ENCODE data around the gene RGS10. TPM values are rescaled to one million over a fixed set of nuclear protein-coding genes. Genes with fewer than 3 reads are reported as not detected.
A peak's percentile ranks its signal among the peaks of the same experiment; 100 is the strongest.

RGS10 gene
- polyA plus RNA-seq, 3 donors, result 57.1 to 87.2 (median 75.8) TPM

GRCh38 chr10:119525116-119525515, 17.4 kb downstream of the RGS10 start:
- peaks cover 59% of the 10 kb centered on the region for H4K20me1 ChIP-seq (ENCODE audit: insufficient read depth, low read length)
- no peak overlapping the region for H3K9ac ChIP-seq (ENCODE audit: insufficient read depth, low read length, poor library complexity, severe bottlenecking)
- TF ChIP-seq CTCF (IDR thresholded peaks at IDR 0.05), result no peak
- no peak overlapping the region for H3K4me3 ChIP-seq (replicated peaks in 1 of 3; ENCODE audit: low read depth in 2 of 3, low read length in 3 of 3)
- no peak overlapping the region for H3K27ac ChIP-seq (ENCODE audit: low read depth in 1 of 2, low read length in 2 of 2)
- intact Hi-C loops (cut with micrococcal nuclease), result no loop called here
- H3K4me3 Mint-ChIP-seq, result no peak overlapping the region
- H3K27me3 Mint-ChIP-seq (ENCODE audit: low read depth in 3 of 3), result peaks cover 0 to 2% (median 2%) of the 10 kb centered on the region in 3 donors
- no peaks in the 10 kb centered on the region for H3K27me3 ChIP-seq (ENCODE audit: control insufficient read depth in 2 of 2, insufficient read depth in 2 of 2, low read length in 2 of 2)
- peaks cover 14% of the 10 kb centered on the region for H3K79me2 ChIP-seq (ENCODE audit: insufficient read depth, low read length)
- H2AFZ ChIP-seq (ENCODE audit: insufficient read depth, low read depth, low read length, poor library complexity, severe bottlenecking), result no peak overlapping the region
- no peaks in the 10 kb centered on the region for H3K9me3 ChIP-seq (replicated peaks in 1 of 2; ENCODE audit: control insufficient read depth in 1 of 2, insufficient read depth in 1 of 2, low read length in 2 of 2)
- H3K9me3 Mint-ChIP-seq, result no peaks in the 10 kb centered on the region
- H3K27ac Mint-ChIP-seq, result peak overlapping the region in 1 of 7 donors; percentile 42
- no peaks in the 10 kb centered on the region for H3K4me1 Mint-ChIP-seq
- H3K36me3 ChIP-seq (replicated peaks in 1 of 2; ENCODE audit: control insufficient read depth in 1 of 2, insufficient read depth in 2 of 2, low read length in 2 of 2), result peaks cover 33 to 76% of the 10 kb centered on the region in 2 donors
- no peak overlapping the region for H3K4me2 ChIP-seq (replicated peaks; ENCODE audit: extremely low read depth, low read length, poor library complexity, severe bottlenecking)
- DNase-seq, result no peak
- 100% methylated on average over 5 of the region's 5 CpGs for WGBS (ENCODE audit: insufficient coverage)
- H3K36me3 Mint-ChIP-seq, result peaks cover 65 to 86% of the 10 kb centered on the region in 2 donors
- H3K4me1 ChIP-seq (ENCODE audit: control insufficient read depth in 1 of 2, insufficient read depth in 2 of 2, low read length in 2 of 2), result no peaks in the 10 kb centered on the region

GRCh38 chr10:119524720-119525070, 17.8 kb downstream of the RGS10 start:
- peaks cover 36 to 81% of the 10 kb centered on the region in 2 donors for H3K36me3 ChIP-seq (replicated peaks in 1 of 2; ENCODE audit: control insufficient read depth in 1 of 2, insufficient read depth in 2 of 2, low read length in 2 of 2)
- no peak overlapping the region for H3K9ac ChIP-seq (ENCODE audit: insufficient read depth, low read length, poor library complexity, severe bottlenecking)
- no peak for TF ChIP-seq CTCF (IDR thresholded peaks at IDR 0.05)
- peaks cover 12% of the 10 kb centered on the region for H3K79me2 ChIP-seq (ENCODE audit: insufficient read depth, low read length)
- peaks cover 67 to 90% of the 10 kb centered on the region in 2 donors for H3K36me3 Mint-ChIP-seq
- no peaks in the 10 kb centered on the region for H3K4me1 Mint-ChIP-seq
- H4K20me1 ChIP-seq (ENCODE audit: insufficient read depth, low read length), result peaks cover 55% of the 10 kb centered on the region
- H3K27ac ChIP-seq (ENCODE audit: low read depth in 1 of 2, low read length in 2 of 2), result no peak overlapping the region
- H3K9me3 Mint-ChIP-seq, result no peaks in the 10 kb centered on the region
- DNase-seq, result no peak
- WGBS (ENCODE audit: insufficient coverage), result 100% methylated on average over 1 of the region's 13 CpGs
- H3K4me1 ChIP-seq (ENCODE audit: control insufficient read depth in 1 of 2, insufficient read depth in 2 of 2, low read length in 2 of 2), result no peaks in the 10 kb centered on the region
- no peaks in the 10 kb centered on the region for H3K9me3 ChIP-seq (replicated peaks in 1 of 2; ENCODE audit: control insufficient read depth in 1 of 2, insufficient read depth in 1 of 2, low read length in 2 of 2)
- H3K27me3 ChIP-seq (ENCODE audit: control insufficient read depth in 2 of 2, insufficient read depth in 2 of 2, low read length in 2 of 2), result no peaks in the 10 kb centered on the region
- H3K4me3 Mint-ChIP-seq, result no peak overlapping the region
- H2AFZ ChIP-seq (ENCODE audit: insufficient read depth, low read depth, low read length, poor library complexity, severe bottlenecking), result no peak overlapping the region
- H3K27me3 Mint-ChIP-seq (ENCODE audit: low read depth in 3 of 3), result peaks cover 0 to 2% (median 2%) of the 10 kb centered on the region in 3 donors
- H3K27ac Mint-ChIP-seq, result no peak overlapping the region
- no peak overlapping the region for H3K4me3 ChIP-seq (replicated peaks in 1 of 3; ENCODE audit: low read depth in 2 of 3, low read length in 3 of 3)
- H3K4me2 ChIP-seq (replicated peaks; ENCODE audit: extremely low read depth, low read length, poor library complexity, severe bottlenecking), result no peak overlapping the region
- intact Hi-C loops (cut with micrococcal nuclease), result no loop called here
